ENCODE measurements around the gene SAMHD1. TPM values are rescaled to one million over a fixed set of nuclear protein-coding genes. Genes with fewer than 3 reads are reported as not detected.
"Not testable (repeated sequence)": the region's sequence is repeated elsewhere in the genome, so short reads cannot be mapped to it uniquely, and the experiment has no call there.

Gene SAMHD1
- 80.2 TPM for total RNA-seq

GRCh38 chr20:36951198-36951978 lies at the start of gene SAMHD1:
Gene SAMHD1 (minus strand): TSS chr20:36951708. CDS start chr20:36951643, 65 bp downstream.
- DNase-seq (ENCODE audit: low spot score), result peak; percentile 97

- not testable (repeated sequence) for DNase-seq (ENCODE audit: low spot score)
Measured at GRCh38 chr20:37000171-37000570, 48.7 kb upstream of the SAMHD1 start.

- DNase-seq (ENCODE audit: low spot score), result no peak
Measured at GRCh38 chr20:36998652-36999051, 47.1 kb upstream of the SAMHD1 start.

- DNase-seq (ENCODE audit: low spot score), result no peak
Measured at GRCh38 chr20:36997121-36997520, 45.6 kb upstream of the SAMHD1 start.

DNA sequence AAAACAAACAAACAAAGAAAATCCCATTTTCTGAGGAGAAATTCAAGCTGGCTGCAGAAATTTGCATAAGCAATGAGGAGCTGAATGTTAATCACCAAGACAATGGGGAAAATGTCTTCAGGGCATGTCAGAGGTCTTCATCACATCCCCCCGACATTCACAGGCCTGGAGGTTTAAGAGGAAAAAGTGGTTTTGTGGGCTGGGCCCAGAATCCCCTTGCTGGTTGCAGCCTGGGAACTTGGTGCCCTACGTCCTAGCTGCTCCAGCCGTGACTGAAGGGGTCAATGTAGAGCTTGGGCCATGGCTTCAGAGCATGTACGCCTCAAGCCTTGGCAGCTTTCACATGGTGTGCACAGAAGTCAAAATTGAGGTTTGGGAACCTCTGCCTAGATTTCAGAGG lies 42.7 kb upstream of the SAMHD1 start:
- not testable (repeated sequence) for DNase-seq (ENCODE audit: low spot score)

DNA sequence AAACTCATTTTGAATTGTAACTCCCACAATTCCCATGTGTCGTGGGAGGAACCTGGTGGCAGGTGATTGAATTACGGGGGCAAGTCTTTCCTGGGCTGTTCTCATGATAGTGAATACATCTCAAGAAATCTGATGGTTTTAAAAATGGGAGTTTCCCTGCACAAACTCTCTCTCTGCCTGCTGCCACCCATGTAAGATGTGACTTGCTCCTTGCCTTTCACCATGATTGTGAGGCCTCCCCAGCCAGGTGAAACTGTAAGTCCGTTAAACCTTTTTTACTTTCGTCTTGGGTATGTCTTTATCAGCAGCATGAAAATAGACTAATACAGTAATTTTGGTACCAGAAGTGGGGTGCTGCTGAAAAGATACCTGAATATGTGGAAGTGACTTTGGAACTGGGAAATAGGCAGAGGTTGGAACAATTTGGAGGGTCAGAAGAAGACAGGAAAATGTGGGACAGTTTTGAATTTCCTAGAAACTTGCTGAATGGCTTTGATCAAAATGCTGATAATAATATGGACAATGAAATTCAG lies 41.4 kb upstream of the SAMHD1 start:
- DNase-seq (ENCODE audit: low spot score), result no peak

DNA sequence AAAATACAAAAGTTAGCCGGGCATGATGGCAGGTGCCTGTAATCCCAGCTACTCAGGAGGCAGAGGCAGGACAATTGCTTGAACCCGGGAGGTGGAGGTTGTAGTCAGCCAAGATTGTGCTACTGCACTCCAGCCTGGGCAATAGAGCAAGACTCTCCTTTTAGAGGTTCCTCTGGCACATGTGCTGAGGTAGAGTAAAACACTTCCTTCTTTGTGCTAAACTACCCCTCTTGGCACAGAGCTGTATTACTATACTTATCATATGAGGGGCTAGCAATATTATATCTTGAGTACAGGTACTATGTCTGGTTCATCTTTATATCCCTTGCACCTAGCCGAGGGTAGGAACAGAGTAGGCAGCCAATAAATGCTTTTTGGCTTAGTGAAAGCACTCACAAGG lies 40.2 kb upstream of the SAMHD1 start:
- no peak for DNase-seq (ENCODE audit: low spot score)

GRCh38 chr20:36989797-36990196 lies 38.3 kb upstream of the SAMHD1 start:
- no peak for DNase-seq (ENCODE audit: low spot score)

DNA sequence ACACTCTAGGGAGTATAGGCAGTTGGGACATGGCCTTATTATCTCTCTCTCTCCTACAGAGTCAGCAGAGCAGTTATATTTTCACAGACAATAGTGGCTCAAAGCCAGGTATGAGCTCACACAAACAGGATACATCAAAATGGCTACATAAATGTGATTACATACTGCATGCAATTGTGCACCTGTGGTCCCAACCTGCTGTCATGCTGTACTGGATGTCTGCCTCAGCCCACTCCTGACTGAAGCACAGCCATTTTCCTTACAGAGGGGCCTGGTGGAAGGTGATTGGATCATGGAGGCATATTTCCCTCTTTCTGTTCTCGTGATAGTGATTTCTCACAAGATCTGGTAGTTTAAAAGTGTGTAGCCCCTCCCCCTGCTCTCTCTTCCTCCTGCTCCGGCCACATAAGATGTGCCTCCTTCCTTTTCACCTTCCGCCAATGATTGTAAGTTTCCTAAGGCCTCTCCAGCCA lies 37.0 kb upstream of the SAMHD1 start:
- no peak for DNase-seq (ENCODE audit: low spot score)

- no peak for DNase-seq (ENCODE audit: low spot score)
Measured at GRCh38 chr20:36984257-36984638, 32.7 kb upstream of the SAMHD1 start.

- no peak for DNase-seq (ENCODE audit: low spot score)
Measured at GRCh38 chr20:36975099-36975818, 23.8 kb upstream of the SAMHD1 start.

- DNase-seq (ENCODE audit: low spot score), result no peak
Measured at GRCh38 chr20:36974660-36975059, 23.2 kb upstream of the SAMHD1 start.

GRCh38 chr20:36971103-36971502 lies 19.6 kb upstream of the SAMHD1 start:
- DNase-seq (ENCODE audit: low spot score), result no peak

DNA sequence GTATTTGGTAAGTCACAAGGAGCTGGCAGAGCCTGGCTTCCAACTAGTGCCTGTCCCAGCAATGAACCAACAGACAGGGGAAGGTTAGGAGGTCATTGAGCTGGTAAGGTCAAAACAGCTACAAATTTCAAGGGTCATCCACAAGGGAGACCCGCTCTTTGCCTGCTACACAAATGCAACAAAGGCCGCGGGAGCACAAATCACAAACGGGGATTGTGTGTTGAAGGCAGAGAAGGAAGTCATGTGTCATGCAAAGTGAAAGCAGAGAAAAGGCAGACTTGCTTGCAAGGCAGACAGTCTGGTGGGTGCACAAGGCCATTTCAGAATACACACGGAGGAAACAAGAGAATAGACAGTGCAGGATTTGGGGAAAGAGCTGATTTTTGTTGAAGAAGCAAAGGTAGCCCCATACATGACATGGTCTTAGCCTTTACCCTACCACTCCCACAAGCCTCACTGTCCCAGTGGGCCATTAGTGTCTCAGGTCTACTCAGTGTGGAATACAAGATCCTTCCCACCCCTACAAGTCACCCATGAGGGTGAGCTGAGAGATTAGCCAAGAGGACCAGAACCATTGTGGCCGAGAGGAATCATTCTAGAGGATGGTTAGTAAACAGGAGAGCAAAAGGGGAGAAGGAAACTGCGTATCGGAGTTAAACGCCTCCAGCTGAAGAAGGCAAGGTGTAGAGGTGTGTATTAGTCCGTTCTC lies 18.1 kb upstream of the SAMHD1 start:
- no peak for DNase-seq (ENCODE audit: low spot score)

DNA sequence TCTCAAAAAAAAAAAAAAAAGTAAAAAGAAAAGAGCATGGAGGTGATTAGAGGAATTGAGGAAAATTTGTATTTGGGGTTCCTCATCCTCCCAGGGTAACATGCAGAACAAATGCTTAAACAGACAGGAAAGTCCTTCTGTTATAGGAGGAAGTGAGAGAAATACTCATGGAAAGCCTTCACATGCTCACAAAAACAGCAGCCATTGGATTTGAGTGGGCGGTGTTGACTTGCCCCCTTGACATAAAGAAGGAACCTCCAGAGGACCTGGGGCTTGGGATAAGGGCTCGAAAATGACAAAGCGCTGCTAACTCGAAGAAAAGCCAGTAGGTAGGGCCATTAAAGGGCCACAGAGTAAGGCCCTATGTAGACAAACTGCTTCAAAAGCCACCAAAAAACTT lies 17.5 kb upstream of the SAMHD1 start:
- no peak for DNase-seq (ENCODE audit: low spot score)

GRCh38 chr20:36967636-36968035 lies 16.1 kb upstream of the SAMHD1 start:
- DNase-seq (ENCODE audit: low spot score), result no peak

- DNase-seq (ENCODE audit: low spot score), result not testable (repeated sequence)
Measured at GRCh38 chr20:36966965-36967364, 15.5 kb upstream of the SAMHD1 start.

DNA sequence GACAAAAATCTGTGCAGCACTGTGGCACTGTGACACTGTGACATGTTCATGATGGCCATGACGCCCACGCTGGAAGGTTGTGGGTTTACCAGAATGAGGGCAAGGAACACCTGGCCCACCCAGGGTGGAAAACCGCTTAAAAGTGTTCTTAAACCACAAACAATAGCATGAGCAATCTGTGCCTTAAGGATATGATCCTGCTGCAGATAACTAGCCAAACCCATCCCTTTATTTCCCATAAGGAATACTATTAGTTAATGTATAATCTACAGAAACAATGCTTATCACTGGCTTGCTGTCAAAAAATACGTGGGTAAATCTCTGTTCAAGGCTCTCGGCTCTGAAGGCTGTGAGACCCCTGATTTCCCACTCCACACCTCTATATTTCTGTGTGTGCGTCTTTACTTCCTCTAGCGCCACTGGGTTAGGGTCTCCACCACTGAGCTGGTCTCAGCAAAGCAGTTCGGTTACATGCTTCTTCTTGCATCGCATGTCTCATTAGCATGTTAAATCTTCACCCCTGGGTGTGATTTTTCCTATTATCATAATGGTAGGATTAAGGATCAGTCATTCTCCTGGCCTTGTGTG lies 10.9 kb upstream of the SAMHD1 start:
- not testable (repeated sequence) for DNase-seq (ENCODE audit: low spot score)

DNA sequence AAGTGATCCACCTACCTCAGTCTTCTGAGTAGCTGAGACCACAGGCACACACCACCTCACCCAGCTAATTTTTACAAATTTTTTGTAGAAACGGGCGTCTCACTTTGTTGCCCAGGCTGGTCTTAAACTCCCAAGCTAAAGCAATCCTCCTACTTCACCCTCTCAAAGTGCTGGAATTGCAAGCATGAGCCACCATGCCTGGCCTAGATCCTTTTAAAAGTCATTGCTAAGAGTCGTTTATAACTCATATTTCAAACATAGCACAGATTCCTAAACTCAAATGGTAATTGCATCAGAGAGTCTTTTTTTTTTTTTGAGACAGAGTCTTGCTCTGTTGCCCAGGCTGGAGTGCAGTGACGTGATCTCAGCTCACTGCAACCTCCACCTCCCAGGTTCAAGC lies 7.7 kb upstream of the SAMHD1 start:
- DNase-seq (ENCODE audit: low spot score), result no peak

DNA sequence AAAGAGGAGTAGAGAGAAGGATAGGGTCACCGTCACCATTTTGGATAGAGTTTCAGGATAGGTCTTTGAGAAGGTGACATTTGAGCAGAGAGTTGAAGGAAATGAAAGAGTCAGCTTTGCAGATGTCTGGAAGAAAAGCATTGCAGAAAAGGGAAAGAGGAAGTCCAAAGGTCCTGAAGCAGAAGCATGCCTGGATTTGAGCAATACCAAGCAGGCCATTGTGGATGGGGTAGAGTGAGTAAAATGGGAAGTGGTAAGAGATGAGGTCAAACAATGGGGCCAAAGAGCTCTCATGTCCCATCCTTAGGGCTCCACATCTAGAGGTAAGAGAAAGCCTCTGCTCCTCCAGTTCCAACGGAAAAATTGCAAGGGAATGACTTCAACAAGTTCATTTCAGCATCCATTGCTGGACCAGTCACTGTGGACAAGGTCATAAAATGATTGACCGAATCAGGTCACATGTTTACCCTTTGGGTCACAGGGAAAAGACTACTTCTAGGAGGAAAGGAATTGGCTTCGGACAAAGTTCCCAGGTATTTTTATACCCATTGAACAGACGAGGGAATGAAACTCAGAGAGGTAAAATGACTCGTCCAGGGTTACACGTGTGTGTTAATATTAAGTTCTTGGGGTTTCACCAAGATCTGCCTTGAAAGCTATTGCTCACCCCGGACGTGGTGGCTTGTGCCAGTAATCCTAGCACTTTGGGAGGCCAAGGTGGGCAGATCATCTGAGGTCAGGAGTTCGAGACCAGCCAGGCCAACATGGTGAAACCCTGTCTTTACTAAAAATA lies 6.6 kb upstream of the SAMHD1 start:
- peak; percentile 31 for DNase-seq (ENCODE audit: low spot score)

GRCh38 chr20:36956674-36957073 lies 5.2 kb upstream of the SAMHD1 start:
- no peak for DNase-seq (ENCODE audit: low spot score)

All from mucosa of gallbladder (tissue), 1 donor.